BJ (cell line): ENCODE data around the gene SH3YL1. TPM values are rescaled to one million over a fixed set of nuclear protein-coding genes. Genes with fewer than 3 reads are reported as not detected.

Experiments
- CTCF ChIA-PET: fragments of 350-600 bp; formaldehyde crosslinking; extraction: SDS; loops from one replicate; lab custom pipeline; 2021; ENCODE audit warnings: antibody characterized with exemption, inconsistent platforms; lab: Yijun Ruan, JAX
- POLR2A ChIA-PET: fragments of 300-600 bp; sonication (Branson Sonifier 250); formaldehyde crosslinking; extraction: SDS; loops from one replicate; lab custom pipeline; 2021; ENCODE audit warnings: antibody characterized with exemption; lab: Charles Lee
- DNase-seq: peaks from one replicate; pipeline ENCODE4 v3.0.0-alpha.2; 2011; ENCODE audit warnings: low read depth
- H3K27me3 ChIP-seq: 2 replicates; pipeline ENCODE4 v1.6.0; 2011; ENCODE audit warnings: low read length; ENCODE audit not compliant: control insufficient read depth, insufficient read depth
- H3K36me3 ChIP-seq: 2 replicates; pipeline ENCODE4 v1.5.1; 2011; ENCODE audit warnings: low read length; ENCODE audit not compliant: control insufficient read depth, insufficient read depth
- H3K4me3 ChIP-seq: 2 replicates; pipeline ENCODE4 v1.5.1; 2011; ENCODE audit warnings: low read depth, mild to moderate bottlenecking, control low read depth, low read length
- polyA plus RNA-seq: library from polyadenylated mRNA; depleted of rRNA; stranded (reverse); fragments of >200 nt; gene quantifications from 2 replicates; pipeline ENCODE4 v1.2.3, GENCODE V29; 2011
- TF ChIP-seq, protein P1 (sequence below): IDR thresholded peaks from 2 replicates; pipeline ENCODE4 v1.5.1; 2011; ENCODE audit warnings: low read depth, mild to moderate bottlenecking, control low read depth, inconsistent platforms, low read length, moderate library complexity; ENCODE audit not compliant: insufficient read depth

The SH3YL1 gene
- polyA plus RNA-seq, 1 experiment: 19.0 TPM

DNA sequence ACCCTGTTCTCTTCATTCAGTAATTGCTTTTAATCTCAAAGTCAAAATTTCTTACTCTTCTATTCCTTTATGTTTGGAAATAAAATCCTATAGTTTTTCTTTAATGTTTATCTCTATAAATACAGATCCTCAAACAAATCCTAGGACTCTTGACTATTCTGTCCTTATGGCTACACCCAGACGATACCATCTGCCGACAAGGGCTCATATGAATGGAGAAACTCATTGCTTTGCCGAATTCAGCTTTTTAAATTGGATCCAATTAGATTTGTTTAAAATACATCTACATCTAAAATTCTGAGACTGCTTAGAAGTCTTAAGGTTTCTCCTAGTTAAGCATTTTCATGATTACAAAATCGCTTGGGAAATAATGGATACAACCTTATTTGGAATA, 15.1 kb upstream of the SH3YL1 start:
- Histone ChIP-seq H3K27me3 (no peaks in the 10 kb centered on the region), H3K4me3 (no peak overlapping the region), H3K36me3 (peaks cover 18% of the 10 kb centered on the region)
- no peak for DNase-seq
- POLR2A ChIA-PET: no interaction called here
- CTCF ChIA-PET: interaction anchor here (1.0 kb wide), 1 partner anchor 32 kb away, joined by 3 read pairs; no protein-coding TSS in a partner anchor
- TF ChIP-seq, protein P1, sequence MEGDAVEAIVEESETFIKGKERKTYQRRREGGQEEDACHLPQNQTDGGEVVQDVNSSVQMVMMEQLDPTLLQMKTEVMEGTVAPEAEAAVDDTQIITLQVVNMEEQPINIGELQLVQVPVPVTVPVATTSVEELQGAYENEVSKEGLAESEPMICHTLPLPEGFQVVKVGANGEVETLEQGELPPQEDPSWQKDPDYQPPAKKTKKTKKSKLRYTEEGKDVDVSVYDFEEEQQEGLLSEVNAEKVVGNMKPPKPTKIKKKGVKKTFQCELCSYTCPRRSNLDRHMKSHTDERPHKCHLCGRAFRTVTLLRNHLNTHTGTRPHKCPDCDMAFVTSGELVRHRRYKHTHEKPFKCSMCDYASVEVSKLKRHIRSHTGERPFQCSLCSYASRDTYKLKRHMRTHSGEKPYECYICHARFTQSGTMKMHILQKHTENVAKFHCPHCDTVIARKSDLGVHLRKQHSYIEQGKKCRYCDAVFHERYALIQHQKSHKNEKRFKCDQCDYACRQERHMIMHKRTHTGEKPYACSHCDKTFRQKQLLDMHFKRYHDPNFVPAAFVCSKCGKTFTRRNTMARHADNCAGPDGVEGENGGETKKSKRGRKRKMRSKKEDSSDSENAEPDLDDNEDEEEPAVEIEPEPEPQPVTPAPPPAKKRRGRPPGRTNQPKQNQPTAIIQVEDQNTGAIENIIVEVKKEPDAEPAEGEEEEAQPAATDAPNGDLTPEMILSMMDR: no peak

DNA sequence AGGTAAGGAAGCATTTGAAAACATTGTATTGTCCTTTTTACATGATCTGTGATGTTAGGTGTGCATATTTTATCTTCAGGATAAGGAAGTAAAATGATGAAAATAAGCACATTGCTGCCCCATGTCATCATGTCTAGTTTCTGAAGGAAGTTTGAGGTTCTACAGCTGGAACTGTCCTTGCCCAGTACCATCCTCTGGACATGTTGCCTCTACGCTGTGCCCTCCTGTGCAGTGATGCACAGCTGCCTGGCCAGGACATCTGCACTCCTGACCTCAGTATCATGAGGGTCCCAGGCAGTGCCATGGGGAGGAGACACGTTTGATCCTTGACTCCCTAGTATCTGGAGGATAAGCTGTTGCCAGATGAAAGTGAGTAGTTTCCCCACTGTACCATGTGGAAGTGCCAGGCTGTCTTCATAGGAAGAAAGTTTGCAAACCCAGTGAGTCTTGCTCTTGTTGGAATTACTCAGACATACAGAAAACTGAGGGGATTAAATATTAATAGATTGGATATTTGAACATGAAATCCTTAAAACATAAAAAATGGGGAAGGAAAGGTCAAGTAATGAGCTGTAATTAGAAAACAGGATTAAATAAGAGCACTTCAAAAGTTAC, 14.6 kb upstream of the SH3YL1 start:
- Histone ChIP-seq H3K36me3 (peaks cover 18% of the 10 kb centered on the region), H3K4me3 (no peak overlapping the region), H3K27me3 (no peaks in the 10 kb centered on the region)
- ChIA-PET POLR2A (no interaction called here), CTCF (interaction anchor here (1.0 kb wide), 1 partner anchor 32 kb away, joined by 3 read pairs; no protein-coding TSS in a partner anchor)
- TF ChIP-seq, protein P1: no peak
- no peak for DNase-seq

DNA sequence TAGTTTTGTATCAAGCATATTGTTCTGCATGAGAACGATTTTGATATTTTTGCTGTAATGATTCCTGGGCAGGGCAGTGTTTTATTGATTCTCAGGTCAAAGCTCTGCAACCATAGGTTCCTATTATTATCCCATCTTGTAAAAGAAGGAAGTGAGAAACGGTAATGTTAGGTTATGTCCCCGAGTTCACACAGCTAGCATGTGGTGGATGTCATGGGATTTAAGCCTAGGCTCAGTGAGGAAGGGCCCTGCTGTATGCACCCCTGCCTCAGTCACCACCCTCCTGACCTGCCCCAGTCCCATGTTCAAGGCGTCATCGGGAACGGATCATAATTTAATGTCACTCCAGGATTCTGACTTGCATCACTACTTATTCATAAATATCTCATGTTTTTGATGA, 11.6 kb upstream of the SH3YL1 start:
- DNase-seq: no peak
- Histone ChIP-seq H3K27me3 (no peaks in the 10 kb centered on the region), H3K36me3 (peaks cover 10% of the 10 kb centered on the region), H3K4me3 (no peak overlapping the region)
- ChIA-PET CTCF (no interaction called here), POLR2A (no interaction called here)
- TF ChIP-seq, protein P1: no peak

DNA sequence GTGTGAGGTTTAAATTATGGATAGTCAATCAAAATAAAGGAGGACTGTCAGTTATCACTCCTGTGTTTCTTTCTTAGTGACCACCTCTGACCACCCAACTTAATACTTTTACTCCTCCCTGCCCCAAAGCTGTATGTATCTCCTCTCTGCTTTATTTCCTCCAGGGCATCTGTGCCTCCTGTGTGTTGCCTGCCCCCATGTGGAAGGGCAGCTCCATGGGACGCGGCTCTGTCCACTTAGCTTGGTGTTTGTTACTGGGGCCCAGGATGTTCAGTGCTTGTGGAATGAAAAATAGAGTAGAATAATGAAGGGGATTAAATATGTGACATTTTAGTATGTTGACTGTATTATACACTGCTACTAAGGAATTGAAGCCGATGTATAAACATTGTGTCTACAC, 10.7 kb upstream of the SH3YL1 start:
- no peak overlapping the region for H3K4me3 ChIP-seq
- H3K36me3 ChIP-seq: peaks cover 10% of the 10 kb centered on the region
- TF ChIP-seq, protein P1: no peak
- DNase-seq: no peak
- CTCF ChIA-PET: interaction anchor here (0.6 to 1.3 kb wide), 2 partner anchors 28 to 121 kb away, joined by 3 to 4 read pairs; no protein-coding TSS in a partner anchor
- H3K27me3 ChIP-seq: no peaks in the 10 kb centered on the region
- POLR2A ChIA-PET: no interaction called here

DNA sequence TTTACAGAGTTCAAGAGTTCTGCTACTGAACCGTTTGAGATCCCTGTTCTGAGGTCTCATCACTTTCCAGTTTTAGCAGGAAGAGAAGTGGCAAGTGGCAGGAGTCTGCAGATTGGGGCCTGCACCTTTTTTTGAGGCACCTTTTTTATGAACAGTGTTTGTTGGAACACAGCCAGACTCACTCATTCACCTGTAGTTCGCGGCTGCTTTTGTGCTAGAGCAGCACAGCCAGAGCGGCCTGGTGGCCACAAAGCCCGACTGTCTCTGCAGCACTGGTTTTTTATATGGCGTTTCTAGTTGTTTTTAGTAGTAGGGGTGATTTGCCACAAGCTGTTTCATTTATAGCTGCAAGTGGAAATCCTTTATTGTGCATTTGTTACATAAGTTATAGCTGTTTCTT, 9.5 kb upstream of the SH3YL1 start:
- POLR2A ChIA-PET: no interaction called here
- no peak overlapping the region for H3K4me3 ChIP-seq
- H3K36me3 ChIP-seq: peaks cover 8% of the 10 kb centered on the region
- CTCF ChIA-PET: interaction anchor here (0.9 to 1.3 kb wide), 2 partner anchors 10 to 27 kb away, joined by 4 read pairs; no protein-coding TSS in a partner anchor
- no peaks in the 10 kb centered on the region for H3K27me3 ChIP-seq
- no peak for DNase-seq
- TF ChIP-seq, protein P1: no peak
